Endothelial cell of umbilical vein (primary cell): ENCODE data around the gene MAK. TPM values are rescaled to one million over a fixed set of nuclear protein-coding genes. Genes with fewer than 3 reads are reported as not detected.

ENCODE experiments used
- BruUV-seq: library from RNA; stranded (reverse); fragments of 400-500 nt; replicated peaks from 2 replicates; lab custom pipeline; 2021; lab: Mats Ljungman, UMichigan
- CTCF ChIA-PET: fragments of 300-600, 350-600 bp; sonication (Branson Sonifier 250); formaldehyde crosslinking; loops from one replicate; lab custom pipeline; 2021; ENCODE audit warnings: antibody characterized with exemption, inconsistent platforms; lab: Charles Lee
- POLR2A ChIA-PET: fragments of 300-600, 350-600 bp; sonication (Branson Sonifier 250); formaldehyde crosslinking; loops from one replicate; lab custom pipeline; 2021; ENCODE audit warnings: antibody characterized with exemption, inconsistent platforms; lab: Charles Lee
- DNase-seq: peaks from one replicate; pipeline ENCODE4 v3.0.0-alpha.2; 2011; ENCODE audit warnings: low read depth, low spot score
- FAIRE-seq: peaks from 2 replicates; lab custom pipeline; 2011; peaks lifted over from hg19 to GRCh38; lab: Jason Lieb, UNC
- H2AFZ ChIP-seq: 2 replicates; pipeline ENCODE4 v1.6.0; 2012; ENCODE audit warnings: low read depth, low read length, control low read depth, inconsistent platforms
- H3K27ac ChIP-seq: 2 replicates; pipeline ENCODE4 v1.5.1; 2011; ENCODE audit warnings: low read depth, mild to moderate bottlenecking, control low read depth, low read length, moderate library complexity; ENCODE audit not compliant: insufficient read depth
- H3K27me3 ChIP-seq, 2 experiments: 2 replicates each; pipeline versions ENCODE4 v1.6.0 to v1.6.1; 2011; ENCODE audit warnings: low read length in 2 of 2, mixed read lengths in 1 of 2; ENCODE audit not compliant: control insufficient read depth in 2 of 2, insufficient read depth in 2 of 2
- H3K36me3 ChIP-seq, 2 experiments: 2 replicates in 1 of 2; 3 replicates in 1 of 2; pipeline ENCODE4 v1.5.1; 2011; ENCODE audit warnings: low read length in 2 of 2, mild to moderate bottlenecking in 1 of 2, moderate library complexity in 1 of 2; ENCODE audit not compliant: control insufficient read depth in 2 of 2, insufficient read depth in 2 of 2; ENCODE audit errors: extremely low read depth in 1 of 2
- H3K4me1 ChIP-seq: 3 replicates; pipeline ENCODE4 v1.5.1; 2011; ENCODE audit warnings: mild to moderate bottlenecking, low read length; ENCODE audit not compliant: control insufficient read depth, insufficient read depth; ENCODE audit errors: extremely low read depth
- H3K4me2 ChIP-seq: 2 replicates; pipeline ENCODE4 v1.6.1; 2011; ENCODE audit warnings: low read length, control low read depth, mixed read lengths; ENCODE audit not compliant: insufficient read depth
- H3K4me3 ChIP-seq, 3 experiments: fragments of 200-600 bp in 1 of 3; sonication (generic), shearing (Covaris generic) in 1 of 3; replicated peaks in 1 of 3; 2 replicates each; pipeline ENCODE4 v1.5.1; 2011 to 2016; ENCODE audit warnings: control low read depth in 3 of 3, low read length in 3 of 3, mild to moderate bottlenecking in 2 of 3, inconsistent platforms in 1 of 3, low read depth in 1 of 3, moderate library complexity in 1 of 3; ENCODE audit not compliant: insufficient read depth in 1 of 3
- H3K79me2 ChIP-seq: 2 replicates; pipeline ENCODE4 v1.6.0; 2012; ENCODE audit warnings: low read length, inconsistent platforms; ENCODE audit not compliant: control insufficient read depth, insufficient read depth
- H3K9ac ChIP-seq: replicated peaks from 2 replicates; pipeline ENCODE3; 2011; ENCODE audit warnings: low read length, control low read depth; ENCODE audit not compliant: insufficient read depth; ENCODE audit errors: extremely low read depth
- H3K9me1 ChIP-seq: replicated peaks from 3 replicates; pipeline ENCODE4 v1.6.0; 2011; ENCODE audit warnings: mild to moderate bottlenecking, low read length; ENCODE audit not compliant: control insufficient read depth, insufficient read depth; ENCODE audit errors: extremely low read depth
- H3K9me3 ChIP-seq: replicated peaks from 2 replicates; pipeline ENCODE4 v1.5.1; 2012; ENCODE audit warnings: low read length, inconsistent platforms; ENCODE audit not compliant: control insufficient read depth, insufficient read depth
- H4K20me1 ChIP-seq: replicated peaks from 2 replicates; pipeline ENCODE3; 2011; ENCODE audit warnings: mild to moderate bottlenecking, low read length; ENCODE audit not compliant: control insufficient read depth, insufficient read depth; ENCODE audit errors: extremely low read depth
- EZH2 ChIP-seq: IDR thresholded peaks from 2 replicates; pipeline ENCODE4 v1.6.1; 2012; ENCODE audit warnings: borderline replicate concordance, low read depth, mild to moderate bottlenecking, moderate library complexity, low read length, inconsistent platforms; ENCODE audit not compliant: severe bottlenecking
- FOS ChIP-seq: IDR thresholded peaks from 2 replicates; pipeline ENCODE4 v1.6.1; 2011; ENCODE audit warnings: mild to moderate bottlenecking, low read length, moderate library complexity, borderline replicate concordance; ENCODE audit not compliant: insufficient read depth
- GATA2 ChIP-seq: IDR thresholded peaks from 2 replicates; pipeline ENCODE4 v1.7.0; 2011; ENCODE audit warnings: low read depth, mild to moderate bottlenecking, moderate library complexity, mixed read lengths, low read length; ENCODE audit not compliant: insufficient read length, insufficient read depth
- JUN ChIP-seq: IDR thresholded peaks from 2 replicates; pipeline ENCODE4 v1.6.1; 2011; ENCODE audit warnings: borderline replicate concordance, low read depth; ENCODE audit not compliant: insufficient read length, insufficient read depth
- POLR2AphosphoS5 ChIP-seq: IDR thresholded peaks from 2 replicates; pipeline ENCODE4 v1.6.1; 2012; ENCODE audit warnings: low read depth, mild to moderate bottlenecking, control low read depth, low read length, moderate library complexity; ENCODE audit not compliant: insufficient read depth
- dilution Hi-C: fragments of 300-500 bp; cut with MboI; formaldehyde crosslinking; loops from one replicate; pipeline ENCODE4 v1.15.0; 2019; ENCODE audit warnings: low sequenced_read_pairs; ENCODE audit not compliant: extremely low pct_ligation_motif_present
- intact Hi-C: fragments of 100-400 bp; cut with micrococcal nuclease; formaldehyde crosslinking; loops from one replicate; pipeline ENCODE4 v1.10.0; 2022
- polyA plus RNA-seq, 4 experiments: library from polyadenylated mRNA; depleted of rRNA in 3 of 4; stranded (reverse) in 3 of 4; unstranded in 1 of 4; fragments of >200 nt; gene quantifications; 2 replicates each; pipeline versions ENCODE4 v1.2.1 to v1.2.3, GENCODE V29; 2011 to 2012; ENCODE audit warnings: missing spikeins in 1 of 4
- small RNA-seq: library from RNA; depleted of rRNA; stranded (forward); fragments of <200 nt; gene quantifications from one replicate; pipeline ENCODE3, GENCODE V24; 2012; ENCODE audit warnings: low replicate concordance, low read depth; ENCODE audit not compliant: insufficient read depth, insufficient read length
- total RNA-seq: library from RNA; stranded (reverse); gene quantifications from 2 replicates; pipeline ENCODE4 v1.2.3, GENCODE V29; 2021
- TF ChIP-seq, protein P1 (sequence below): IDR thresholded peaks from 2 replicates; pipeline ENCODE4 v1.6.1; 2011; ENCODE audit not compliant: insufficient read depth, insufficient read length

The MAK gene
- total and polyA plus RNA-seq, 2 donors (not counting 3 experiments of a cell fraction or from before 2014, with no cell fraction given), result not detected

DNA sequence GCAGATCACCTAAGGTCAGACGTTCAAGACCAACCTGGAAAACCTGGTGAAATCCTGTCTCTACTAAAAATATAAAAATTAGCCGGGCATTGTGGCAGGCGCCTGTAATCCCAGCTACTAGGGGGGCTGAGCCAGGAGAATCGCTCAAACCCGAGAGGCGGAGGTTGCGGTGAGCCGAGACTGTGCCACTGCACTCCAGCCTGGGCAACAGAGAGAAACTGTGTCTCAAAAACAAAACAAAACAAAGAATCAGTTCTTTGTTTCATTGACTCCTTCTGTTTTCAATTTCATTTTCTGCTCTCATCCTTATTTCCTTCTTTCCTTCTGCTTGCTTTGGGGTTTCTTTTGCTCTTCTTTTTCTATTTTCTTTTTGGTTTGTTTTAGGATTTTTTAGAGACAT, 124.4 kb downstream of the MAK start:
- DNase-seq (no peak), FAIRE-seq (no peak)
- Histone ChIP-seq H3K79me2 (no peaks in the 10 kb centered on the region), H3K27me3 (no peaks in the 10 kb centered on the region), H2AFZ (no peak overlapping the region), H3K4me3 (no peak overlapping the region), H3K27ac (no peak overlapping the region), H3K9me3 (no peaks in the 10 kb centered on the region), H3K9ac (no peak overlapping the region), H4K20me1 (no peaks in the 10 kb centered on the region), H3K4me2 (no peak overlapping the region), H3K36me3 (no peaks in the 10 kb centered on the region), H3K4me1 (no peaks in the 10 kb centered on the region), H3K9me1 (no peaks in the 10 kb centered on the region)
- dilution Hi-C loops (no loop called here), intact Hi-C loops (no loop called here)
- POLR2A ChIA-PET, result no interaction called here
- BruUV-seq, result no TSS peak
- TF ChIP-seq, protein P1, sequence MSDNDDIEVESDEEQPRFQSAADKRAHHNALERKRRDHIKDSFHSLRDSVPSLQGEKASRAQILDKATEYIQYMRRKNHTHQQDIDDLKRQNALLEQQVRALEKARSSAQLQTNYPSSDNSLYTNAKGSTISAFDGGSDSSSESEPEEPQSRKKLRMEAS, result no peak
- TF ChIP-seq GATA2, result no peak
- TF ChIP-seq FOS, result no peak
- TF ChIP-seq JUN, result no peak
- TF ChIP-seq EZH2, result no peak
- no peak for TF ChIP-seq POLR2AphosphoS5
- CTCF ChIA-PET, result no interaction called here

Small RNA genes within 50 kb of the gene (small RNA-seq; reads per million reads assigned to genes)
- gene RNA5SP203, result not detected

Other genes starting within 250 kb of the MAK start
- not detected in 2 replicates for gene C6orf52, start 143.9 kb downstream of the MAK start, total RNA-seq
- gene C6orf52, start 143.9 kb downstream of the MAK start, polyA plus RNA-seq, result 0.27 and 0.54 TPM in 2 replicates
- 20.6 and 20.9 TPM in 2 replicates for gene PAK1IP1, start 143.6 kb downstream of the MAK start, total RNA-seq
- 7.6 and 10.6 TPM in 2 replicates for gene PAK1IP1, start 143.6 kb downstream of the MAK start, polyA plus RNA-seq
- 68.0 and 89.3 TPM in 2 replicates for gene TMEM14C, start 115.5 kb downstream of the MAK start, total RNA-seq
- gene TMEM14C, start 115.5 kb downstream of the MAK start, polyA plus RNA-seq, result 137 and 146 TPM in 2 replicates
- gene TMEM14B, start 90.7 kb downstream of the MAK start, total RNA-seq, result 54.6 and 58.2 TPM in 2 replicates
- 56.9 and 73.1 TPM in 2 replicates for gene TMEM14B, start 90.7 kb downstream of the MAK start, polyA plus RNA-seq
- gene GCM2, start 43.5 kb upstream of the MAK start, total RNA-seq, result not detected in 2 replicates
- gene GCM2, start 43.5 kb upstream of the MAK start, polyA plus RNA-seq, result not detected in 2 replicates
- not detected in 2 replicates for gene SYCP2L, start 48.5 kb upstream of the MAK start, total RNA-seq
- not detected in 2 replicates for gene SYCP2L, start 48.5 kb upstream of the MAK start, polyA plus RNA-seq
- not detected in 2 replicates for gene ELOVL2, start 205.8 kb upstream of the MAK start, total RNA-seq
- gene ELOVL2, start 205.8 kb upstream of the MAK start, polyA plus RNA-seq, result not detected in 2 replicates